H1 (cell line): ENCODE data around the gene SHH. TPM values are rescaled to one million over a fixed set of nuclear protein-coding genes. Genes with fewer than 3 reads are reported as not detected.

Experiments used
- BRCA1 ChIP-seq: IDR thresholded peaks from 2 replicates; pipeline ENCODE4 v1.6.1; 2012; ENCODE audit warnings: low read depth, low read length, improper control_type of control experiment
- EZH2 ChIP-seq: fragments of 200-600 bp; sonication (generic); IDR thresholded peaks from 2 replicates; pipeline ENCODE4 v1.7.1; 2012; ENCODE audit warnings: low read depth, mild to moderate bottlenecking, moderate library complexity, low read length, inconsistent platforms; ENCODE audit not compliant: severe bottlenecking
- KDM1A ChIP-seq: fragments of 200-600, 300-600 bp; sonication (generic); IDR thresholded peaks from 2 replicates; pipeline ENCODE4 v1.7.1; 2016; ENCODE audit warnings: mild to moderate bottlenecking, low read length, borderline replicate concordance
- RXRA ChIP-seq: IDR thresholded peaks from 2 replicates; pipeline ENCODE4 v1.6.1; 2011; ENCODE audit warnings: low read depth, mild to moderate bottlenecking, low read length, moderate library complexity; ENCODE audit not compliant: insufficient read depth
- TCF12 ChIP-seq: IDR thresholded peaks from 2 replicates; pipeline ENCODE4 v1.6.1; 2011; ENCODE audit warnings: low read depth, mild to moderate bottlenecking, low read length
- polyA plus RNA-seq, 7 experiments: library from polyadenylated mRNA; depleted of rRNA in 3 of 7; stranded (reverse) in 5 of 7; unstranded in 2 of 7; fragments of >200 nt in 5 of 7; fragments of 200-250 nt in 2 of 7; gene quantifications; 1 replicate in 5 of 7; 2 replicates in 1 of 7; 4 replicates in 1 of 7; pipeline versions ENCODE4 v1.2.1 to v1.2.3, GENCODE V29; 2011 to 2013; ENCODE audit warnings: missing spikeins in 2 of 7, mixed read lengths in 2 of 7
- total RNA-seq: library from RNA; stranded (reverse); fragmentation: NEBNext Ultra II Directional; extraction: Animal tissue kit (Norgen Biotek cat#: 25700); gene quantifications from 2 replicates; pipeline ENCODE4 v1.2.1, GENCODE V29; 2021
- TF ChIP-seq, protein P1 (sequence below): fragments of 300-600 bp; sonication (generic); IDR thresholded peaks from 2 replicates; pipeline ENCODE4 v1.7.1; 2012; ENCODE audit warnings: low read length, moderate library complexity, mild to moderate bottlenecking, inconsistent platforms; ENCODE audit not compliant: insufficient replicate concordance
- TF ChIP-seq, protein P2 (sequence below): IDR thresholded peaks from 2 replicates; pipeline ENCODE4 v1.6.1; 2012; ENCODE audit warnings: inconsistent platforms
- TF ChIP-seq, protein P3 (sequence below): IDR thresholded peaks from 2 replicates; pipeline ENCODE4 v1.6.1; 2011; ENCODE audit warnings: low read length, improper control_type of control experiment

The SHH gene
- total and polyA plus RNA-seq, 2 of the 8 experiments (the other 6 are each of a cell fraction or from before 2014, with no cell fraction given), result not detected

DNA sequence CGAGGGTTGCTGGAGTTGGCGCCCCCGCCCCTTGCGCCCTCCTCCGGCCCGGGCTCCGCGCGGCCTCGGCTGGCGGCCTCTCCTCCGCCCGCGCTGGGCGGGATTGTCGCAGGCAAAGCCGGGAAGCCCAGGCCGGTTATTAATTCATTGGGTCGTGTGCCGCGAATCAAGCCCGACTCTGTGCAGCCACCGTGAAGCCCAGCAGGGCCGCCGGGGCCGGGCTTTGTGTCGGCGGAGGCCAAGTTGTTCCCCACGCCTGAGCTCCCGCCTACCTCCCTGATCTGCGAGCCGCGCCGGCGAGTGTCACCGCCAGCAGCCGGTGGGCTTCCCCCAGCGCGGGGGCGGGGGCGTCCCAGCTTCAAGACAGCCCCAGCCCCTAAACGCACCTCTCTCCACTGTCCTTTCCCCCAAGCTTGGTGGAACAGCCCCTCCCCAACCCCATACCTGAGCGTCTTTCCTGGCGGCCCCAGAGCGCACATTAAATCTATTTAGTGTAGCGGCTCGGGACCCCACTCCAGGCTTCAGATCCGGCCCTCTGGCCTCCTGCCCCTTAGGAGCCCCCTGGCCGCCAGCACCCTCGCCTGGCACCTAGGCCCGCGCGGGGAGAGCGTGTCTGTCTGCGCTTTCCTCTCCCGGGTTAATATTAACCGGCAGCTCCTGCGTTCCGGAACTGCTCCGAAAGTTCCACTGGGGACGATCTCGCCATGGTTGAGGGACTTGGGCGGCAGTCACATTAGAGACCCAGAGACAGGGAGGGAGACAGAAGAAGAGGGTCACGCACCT is 3.5 kb downstream of the SHH start (continued):
- TF ChIP-seq, protein P1, sequence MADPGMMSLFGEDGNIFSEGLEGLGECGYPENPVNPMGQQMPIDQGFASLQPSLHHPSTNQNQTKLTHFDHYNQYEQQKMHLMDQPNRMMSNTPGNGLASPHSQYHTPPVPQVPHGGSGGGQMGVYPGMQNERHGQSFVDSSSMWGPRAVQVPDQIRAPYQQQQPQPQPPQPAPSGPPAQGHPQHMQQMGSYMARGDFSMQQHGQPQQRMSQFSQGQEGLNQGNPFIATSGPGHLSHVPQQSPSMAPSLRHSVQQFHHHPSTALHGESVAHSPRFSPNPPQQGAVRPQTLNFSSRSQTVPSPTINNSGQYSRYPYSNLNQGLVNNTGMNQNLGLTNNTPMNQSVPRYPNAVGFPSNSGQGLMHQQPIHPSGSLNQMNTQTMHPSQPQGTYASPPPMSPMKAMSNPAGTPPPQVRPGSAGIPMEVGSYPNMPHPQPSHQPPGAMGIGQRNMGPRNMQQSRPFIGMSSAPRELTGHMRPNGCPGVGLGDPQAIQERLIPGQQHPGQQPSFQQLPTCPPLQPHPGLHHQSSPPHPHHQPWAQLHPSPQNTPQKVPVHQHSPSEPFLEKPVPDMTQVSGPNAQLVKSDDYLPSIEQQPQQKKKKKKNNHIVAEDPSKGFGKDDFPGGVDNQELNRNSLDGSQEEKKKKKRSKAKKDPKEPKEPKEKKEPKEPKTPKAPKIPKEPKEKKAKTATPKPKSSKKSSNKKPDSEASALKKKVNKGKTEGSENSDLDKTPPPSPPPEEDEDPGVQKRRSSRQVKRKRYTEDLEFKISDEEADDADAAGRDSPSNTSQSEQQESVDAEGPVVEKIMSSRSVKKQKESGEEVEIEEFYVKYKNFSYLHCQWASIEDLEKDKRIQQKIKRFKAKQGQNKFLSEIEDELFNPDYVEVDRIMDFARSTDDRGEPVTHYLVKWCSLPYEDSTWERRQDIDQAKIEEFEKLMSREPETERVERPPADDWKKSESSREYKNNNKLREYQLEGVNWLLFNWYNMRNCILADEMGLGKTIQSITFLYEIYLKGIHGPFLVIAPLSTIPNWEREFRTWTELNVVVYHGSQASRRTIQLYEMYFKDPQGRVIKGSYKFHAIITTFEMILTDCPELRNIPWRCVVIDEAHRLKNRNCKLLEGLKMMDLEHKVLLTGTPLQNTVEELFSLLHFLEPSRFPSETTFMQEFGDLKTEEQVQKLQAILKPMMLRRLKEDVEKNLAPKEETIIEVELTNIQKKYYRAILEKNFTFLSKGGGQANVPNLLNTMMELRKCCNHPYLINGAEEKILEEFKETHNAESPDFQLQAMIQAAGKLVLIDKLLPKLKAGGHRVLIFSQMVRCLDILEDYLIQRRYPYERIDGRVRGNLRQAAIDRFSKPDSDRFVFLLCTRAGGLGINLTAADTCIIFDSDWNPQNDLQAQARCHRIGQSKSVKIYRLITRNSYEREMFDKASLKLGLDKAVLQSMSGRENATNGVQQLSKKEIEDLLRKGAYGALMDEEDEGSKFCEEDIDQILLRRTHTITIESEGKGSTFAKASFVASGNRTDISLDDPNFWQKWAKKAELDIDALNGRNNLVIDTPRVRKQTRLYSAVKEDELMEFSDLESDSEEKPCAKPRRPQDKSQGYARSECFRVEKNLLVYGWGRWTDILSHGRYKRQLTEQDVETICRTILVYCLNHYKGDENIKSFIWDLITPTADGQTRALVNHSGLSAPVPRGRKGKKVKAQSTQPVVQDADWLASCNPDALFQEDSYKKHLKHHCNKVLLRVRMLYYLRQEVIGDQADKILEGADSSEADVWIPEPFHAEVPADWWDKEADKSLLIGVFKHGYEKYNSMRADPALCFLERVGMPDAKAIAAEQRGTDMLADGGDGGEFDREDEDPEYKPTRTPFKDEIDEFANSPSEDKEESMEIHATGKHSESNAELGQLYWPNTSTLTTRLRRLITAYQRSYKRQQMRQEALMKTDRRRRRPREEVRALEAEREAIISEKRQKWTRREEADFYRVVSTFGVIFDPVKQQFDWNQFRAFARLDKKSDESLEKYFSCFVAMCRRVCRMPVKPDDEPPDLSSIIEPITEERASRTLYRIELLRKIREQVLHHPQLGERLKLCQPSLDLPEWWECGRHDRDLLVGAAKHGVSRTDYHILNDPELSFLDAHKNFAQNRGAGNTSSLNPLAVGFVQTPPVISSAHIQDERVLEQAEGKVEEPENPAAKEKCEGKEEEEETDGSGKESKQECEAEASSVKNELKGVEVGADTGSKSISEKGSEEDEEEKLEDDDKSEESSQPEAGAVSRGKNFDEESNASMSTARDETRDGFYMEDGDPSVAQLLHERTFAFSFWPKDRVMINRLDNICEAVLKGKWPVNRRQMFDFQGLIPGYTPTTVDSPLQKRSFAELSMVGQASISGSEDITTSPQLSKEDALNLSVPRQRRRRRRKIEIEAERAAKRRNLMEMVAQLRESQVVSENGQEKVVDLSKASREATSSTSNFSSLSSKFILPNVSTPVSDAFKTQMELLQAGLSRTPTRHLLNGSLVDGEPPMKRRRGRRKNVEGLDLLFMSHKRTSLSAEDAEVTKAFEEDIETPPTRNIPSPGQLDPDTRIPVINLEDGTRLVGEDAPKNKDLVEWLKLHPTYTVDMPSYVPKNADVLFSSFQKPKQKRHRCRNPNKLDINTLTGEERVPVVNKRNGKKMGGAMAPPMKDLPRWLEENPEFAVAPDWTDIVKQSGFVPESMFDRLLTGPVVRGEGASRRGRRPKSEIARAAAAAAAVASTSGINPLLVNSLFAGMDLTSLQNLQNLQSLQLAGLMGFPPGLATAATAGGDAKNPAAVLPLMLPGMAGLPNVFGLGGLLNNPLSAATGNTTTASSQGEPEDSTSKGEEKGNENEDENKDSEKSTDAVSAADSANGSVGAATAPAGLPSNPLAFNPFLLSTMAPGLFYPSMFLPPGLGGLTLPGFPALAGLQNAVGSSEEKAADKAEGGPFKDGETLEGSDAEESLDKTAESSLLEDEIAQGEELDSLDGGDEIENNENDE, result no peak
- peak; percentile 63 for TF ChIP-seq EZH2
- no peak for TF ChIP-seq KDM1A
- TF ChIP-seq TCF12, result no peak
- no peak for TF ChIP-seq RXRA
- TF ChIP-seq BRCA1, result no peak
- TF ChIP-seq, protein P2, sequence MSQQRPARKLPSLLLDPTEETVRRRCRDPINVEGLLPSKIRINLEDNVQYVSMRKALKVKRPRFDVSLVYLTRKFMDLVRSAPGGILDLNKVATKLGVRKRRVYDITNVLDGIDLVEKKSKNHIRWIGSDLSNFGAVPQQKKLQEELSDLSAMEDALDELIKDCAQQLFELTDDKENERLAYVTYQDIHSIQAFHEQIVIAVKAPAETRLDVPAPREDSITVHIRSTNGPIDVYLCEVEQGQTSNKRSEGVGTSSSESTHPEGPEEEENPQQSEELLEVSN, result no peak
- TF ChIP-seq, protein P3, sequence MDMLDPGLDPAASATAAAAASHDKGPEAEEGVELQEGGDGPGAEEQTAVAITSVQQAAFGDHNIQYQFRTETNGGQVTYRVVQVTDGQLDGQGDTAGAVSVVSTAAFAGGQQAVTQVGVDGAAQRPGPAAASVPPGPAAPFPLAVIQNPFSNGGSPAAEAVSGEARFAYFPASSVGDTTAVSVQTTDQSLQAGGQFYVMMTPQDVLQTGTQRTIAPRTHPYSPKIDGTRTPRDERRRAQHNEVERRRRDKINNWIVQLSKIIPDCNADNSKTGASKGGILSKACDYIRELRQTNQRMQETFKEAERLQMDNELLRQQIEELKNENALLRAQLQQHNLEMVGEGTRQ, result no peak
